Vagina (tissue), 2 donors: ENCODE results near the gene RPTOR.

ENCODE experiments used
- POLR2A ChIP-seq, 2 donors: fragments of 450-650 bp; IDR thresholded peaks; one replicate each; pipeline ENCODE4 v1.6.1; 2017; ENCODE audit warnings: antibody characterized with exemption in 2 of 2, mild to moderate bottlenecking in 2 of 2, moderate library complexity in 2 of 2
- POLR2AphosphoS5 ChIP-seq, 2 donors: sonication (generic); formaldehyde crosslinking; IDR thresholded peaks; one replicate each; pipeline ENCODE4 v1.9.0; 2017; ENCODE audit warnings: antibody characterized with exemption in 2 of 2, mild to moderate bottlenecking in 2 of 2, low read depth in 1 of 2; ENCODE audit not compliant: insufficient read depth in 1 of 2
- TF ChIP-seq, protein P1 (sequence below), 3 experiments: fragments of 450-650 bp in 2 of 3; fragments of 200-600 bp in 1 of 3; sonication (generic) in 1 of 3; IDR thresholded peaks; one replicate each; pipeline ENCODE4 v1.5.1; 2017 to 2019; ENCODE audit warnings: antibody characterized with exemption in 3 of 3, mild to moderate bottlenecking in 2 of 3, moderate library complexity in 2 of 3

DNA sequence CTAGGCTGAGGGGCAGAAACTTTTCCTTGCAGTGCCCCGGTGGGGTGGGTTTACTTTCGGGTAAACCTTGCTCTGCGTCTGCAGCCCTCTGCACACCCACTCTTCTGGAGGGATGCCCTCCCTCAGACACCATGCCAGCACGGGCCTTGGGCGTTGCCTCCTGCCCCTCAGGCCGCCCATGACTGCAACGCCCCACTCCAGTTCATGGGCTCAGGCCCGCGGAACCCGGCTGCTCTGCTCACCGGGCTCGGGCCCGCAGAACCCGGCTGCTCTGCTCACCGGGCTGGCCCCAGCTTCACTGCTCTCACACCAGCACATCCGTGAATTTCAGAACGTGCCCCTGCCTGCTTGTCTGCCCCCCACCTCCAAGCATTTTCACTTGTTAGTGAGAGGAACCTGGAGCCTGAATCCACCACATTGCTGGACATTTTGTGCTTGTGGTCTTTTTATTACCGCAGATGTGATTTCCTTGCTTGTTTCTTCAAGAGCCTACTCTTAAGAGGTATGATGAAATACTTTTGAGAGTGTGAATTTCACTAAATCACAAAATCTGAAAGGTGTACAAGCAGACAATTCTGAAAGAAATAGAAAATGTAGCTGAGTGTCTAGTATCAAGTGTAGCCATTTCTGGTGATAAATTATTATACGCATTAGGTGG, 130.9 kb downstream of the RPTOR start:
- TF ChIP-seq POLR2A (IDR thresholded peaks at IDR 0.05) = no peak
- TF ChIP-seq, protein P1, sequence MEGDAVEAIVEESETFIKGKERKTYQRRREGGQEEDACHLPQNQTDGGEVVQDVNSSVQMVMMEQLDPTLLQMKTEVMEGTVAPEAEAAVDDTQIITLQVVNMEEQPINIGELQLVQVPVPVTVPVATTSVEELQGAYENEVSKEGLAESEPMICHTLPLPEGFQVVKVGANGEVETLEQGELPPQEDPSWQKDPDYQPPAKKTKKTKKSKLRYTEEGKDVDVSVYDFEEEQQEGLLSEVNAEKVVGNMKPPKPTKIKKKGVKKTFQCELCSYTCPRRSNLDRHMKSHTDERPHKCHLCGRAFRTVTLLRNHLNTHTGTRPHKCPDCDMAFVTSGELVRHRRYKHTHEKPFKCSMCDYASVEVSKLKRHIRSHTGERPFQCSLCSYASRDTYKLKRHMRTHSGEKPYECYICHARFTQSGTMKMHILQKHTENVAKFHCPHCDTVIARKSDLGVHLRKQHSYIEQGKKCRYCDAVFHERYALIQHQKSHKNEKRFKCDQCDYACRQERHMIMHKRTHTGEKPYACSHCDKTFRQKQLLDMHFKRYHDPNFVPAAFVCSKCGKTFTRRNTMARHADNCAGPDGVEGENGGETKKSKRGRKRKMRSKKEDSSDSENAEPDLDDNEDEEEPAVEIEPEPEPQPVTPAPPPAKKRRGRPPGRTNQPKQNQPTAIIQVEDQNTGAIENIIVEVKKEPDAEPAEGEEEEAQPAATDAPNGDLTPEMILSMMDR (IDR thresholded peaks at IDR 0.05) = no peak
- no peak for TF ChIP-seq POLR2AphosphoS5 (IDR thresholded peaks at IDR 0.05; ENCODE audit: insufficient read depth in 1 of 2, low read depth in 1 of 2)
